Astrocyte of the cerebellum (primary cell): ENCODE results near the gene KRT38.
"Not testable (repeated sequence)": the region's sequence is repeated elsewhere in the genome, so short reads cannot be mapped to it uniquely, and the experiment has no call there.

Source experiments
- DNase-seq: peaks from one replicate; pipeline ENCODE4 v3.0.0-alpha.2; 2011; ENCODE audit warnings: low read depth
- H3K4me3 ChIP-seq: 2 replicates; pipeline ENCODE4 v1.5.1; 2011; ENCODE audit warnings: mild to moderate bottlenecking, low read depth, low read length, moderate library complexity
- in situ Hi-C: cut with HindIII; loops from 2 replicates; pipeline ENCODE4 v1.10.0; 2017; ENCODE audit warnings: low sequenced_read_pairs
- TF ChIP-seq, protein P1 (sequence below): IDR thresholded peaks from 2 replicates; pipeline ENCODE4 v1.5.1; 2012; ENCODE audit warnings: low read length, low read depth, moderate library complexity, mild to moderate bottlenecking; ENCODE audit errors: missing control alignments

Gene KRT38

DNA sequence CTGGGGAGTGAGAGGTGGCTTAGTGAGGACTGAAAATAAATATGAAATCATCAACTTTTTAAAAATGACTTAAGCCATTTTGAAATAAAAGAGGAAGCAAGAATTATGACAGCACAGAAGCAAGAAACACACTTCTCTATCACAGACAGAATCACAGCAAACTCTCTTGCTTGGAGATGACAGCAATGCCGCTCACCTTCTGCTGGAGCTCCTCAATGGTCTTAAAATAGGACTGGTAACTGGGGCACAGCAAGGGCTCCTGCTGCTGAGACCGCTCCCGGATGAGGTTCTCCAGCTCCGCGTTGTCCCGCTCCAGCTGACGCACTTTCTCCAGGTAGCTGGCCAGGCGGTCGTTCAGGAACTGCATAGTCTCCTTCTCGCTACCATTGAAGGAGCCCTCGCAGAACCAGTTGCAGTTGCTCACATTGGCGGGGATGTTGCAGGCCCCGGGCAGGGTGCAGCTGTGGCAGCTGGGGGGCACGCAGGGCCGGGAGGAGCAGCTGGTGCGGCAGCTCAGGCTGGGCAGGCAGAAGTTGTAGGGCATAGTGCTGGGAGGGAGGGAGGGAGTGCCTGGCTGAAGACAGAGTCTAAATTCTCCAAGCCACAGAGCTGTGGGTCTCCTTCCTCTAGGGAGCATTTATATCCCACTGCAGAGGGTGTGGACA lies 43.7 kb downstream of the KRT38 start, which contains the start of gene KRT31:
TSS of gene KRT31 (minus strand) at position 613 of the 665 bp plus-strand sequence. CDS start at position 544, 69 bp downstream.
- in situ Hi-C loops: no loop called here
- TF ChIP-seq, protein P1, sequence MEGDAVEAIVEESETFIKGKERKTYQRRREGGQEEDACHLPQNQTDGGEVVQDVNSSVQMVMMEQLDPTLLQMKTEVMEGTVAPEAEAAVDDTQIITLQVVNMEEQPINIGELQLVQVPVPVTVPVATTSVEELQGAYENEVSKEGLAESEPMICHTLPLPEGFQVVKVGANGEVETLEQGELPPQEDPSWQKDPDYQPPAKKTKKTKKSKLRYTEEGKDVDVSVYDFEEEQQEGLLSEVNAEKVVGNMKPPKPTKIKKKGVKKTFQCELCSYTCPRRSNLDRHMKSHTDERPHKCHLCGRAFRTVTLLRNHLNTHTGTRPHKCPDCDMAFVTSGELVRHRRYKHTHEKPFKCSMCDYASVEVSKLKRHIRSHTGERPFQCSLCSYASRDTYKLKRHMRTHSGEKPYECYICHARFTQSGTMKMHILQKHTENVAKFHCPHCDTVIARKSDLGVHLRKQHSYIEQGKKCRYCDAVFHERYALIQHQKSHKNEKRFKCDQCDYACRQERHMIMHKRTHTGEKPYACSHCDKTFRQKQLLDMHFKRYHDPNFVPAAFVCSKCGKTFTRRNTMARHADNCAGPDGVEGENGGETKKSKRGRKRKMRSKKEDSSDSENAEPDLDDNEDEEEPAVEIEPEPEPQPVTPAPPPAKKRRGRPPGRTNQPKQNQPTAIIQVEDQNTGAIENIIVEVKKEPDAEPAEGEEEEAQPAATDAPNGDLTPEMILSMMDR: no peak
- H3K4me3 ChIP-seq: no peak within 1 kb of the TSS
- DNase-seq: no peak

DNA sequence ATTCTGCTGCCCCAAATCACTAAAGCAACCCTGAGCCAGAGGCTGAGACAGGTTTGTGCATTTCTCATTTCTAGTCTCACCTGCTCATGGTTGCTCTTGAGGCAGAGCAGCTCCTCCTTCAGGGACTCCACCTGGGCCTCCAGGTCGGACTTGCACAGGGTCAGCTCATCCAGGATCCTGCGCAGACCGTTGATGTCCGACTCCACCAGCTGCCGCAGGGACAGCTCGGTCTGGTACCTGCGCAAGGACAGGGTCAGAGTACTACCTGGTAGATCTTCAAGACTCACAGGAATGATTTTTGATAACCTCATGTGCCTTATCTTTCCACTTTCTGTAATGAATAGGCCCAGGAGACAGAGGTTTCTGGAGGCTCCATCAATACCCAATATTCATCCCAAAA lies 44.4 kb downstream of the KRT38 start:
- TF ChIP-seq, protein P1: no peak
- in situ Hi-C loops: no loop called here
- H3K4me3 ChIP-seq: no peak overlapping the region
- DNase-seq: no peak

DNA sequence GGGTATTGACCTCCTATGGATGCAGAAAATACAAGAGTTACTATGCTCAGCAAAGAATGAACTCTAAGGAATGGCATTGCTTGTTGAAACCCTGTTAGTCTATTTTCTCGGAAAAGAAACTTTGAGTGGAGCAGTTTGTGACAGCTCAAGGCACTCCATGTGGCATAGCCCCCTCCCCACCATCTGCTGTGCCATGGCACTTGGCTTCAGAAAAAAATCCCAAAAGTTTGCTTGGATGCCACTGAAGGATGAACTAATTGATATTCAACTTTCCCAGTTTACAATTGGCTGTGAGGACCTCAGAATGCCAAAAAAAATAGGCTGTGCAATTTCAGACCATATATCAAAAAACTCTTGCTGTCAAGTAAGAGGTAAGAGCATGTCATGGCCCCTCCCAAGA lies 45.2 kb downstream of the KRT38 start:
- TF ChIP-seq, protein P1: no peak
- H3K4me3 ChIP-seq: no peak overlapping the region
- in situ Hi-C loops: no loop called here
- no peak for DNase-seq

DNA sequence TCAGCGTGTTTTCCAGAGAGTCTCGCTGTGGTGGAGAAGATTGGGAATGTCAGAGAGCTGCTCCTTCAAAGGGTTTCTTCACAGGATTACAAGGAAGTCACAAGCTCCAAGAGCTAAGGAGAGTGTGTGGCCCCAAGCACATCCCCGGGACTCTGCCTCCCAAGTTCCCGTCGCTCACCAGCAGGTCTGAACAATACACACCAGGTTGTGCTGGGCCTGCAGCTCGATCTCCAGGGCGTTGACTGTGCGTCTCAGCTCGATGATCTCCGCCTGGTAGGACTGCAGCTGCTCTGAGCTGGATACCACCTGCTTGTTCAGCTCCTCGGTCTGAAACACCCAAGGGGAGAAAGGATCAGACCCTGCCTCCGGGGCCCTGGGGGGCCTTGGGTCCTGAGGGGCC lies 45.7 kb downstream of the KRT38 start:
- in situ Hi-C loops, DNase-seq, H3K4me3 ChIP-seq: not testable (repeated sequence)

DNA sequence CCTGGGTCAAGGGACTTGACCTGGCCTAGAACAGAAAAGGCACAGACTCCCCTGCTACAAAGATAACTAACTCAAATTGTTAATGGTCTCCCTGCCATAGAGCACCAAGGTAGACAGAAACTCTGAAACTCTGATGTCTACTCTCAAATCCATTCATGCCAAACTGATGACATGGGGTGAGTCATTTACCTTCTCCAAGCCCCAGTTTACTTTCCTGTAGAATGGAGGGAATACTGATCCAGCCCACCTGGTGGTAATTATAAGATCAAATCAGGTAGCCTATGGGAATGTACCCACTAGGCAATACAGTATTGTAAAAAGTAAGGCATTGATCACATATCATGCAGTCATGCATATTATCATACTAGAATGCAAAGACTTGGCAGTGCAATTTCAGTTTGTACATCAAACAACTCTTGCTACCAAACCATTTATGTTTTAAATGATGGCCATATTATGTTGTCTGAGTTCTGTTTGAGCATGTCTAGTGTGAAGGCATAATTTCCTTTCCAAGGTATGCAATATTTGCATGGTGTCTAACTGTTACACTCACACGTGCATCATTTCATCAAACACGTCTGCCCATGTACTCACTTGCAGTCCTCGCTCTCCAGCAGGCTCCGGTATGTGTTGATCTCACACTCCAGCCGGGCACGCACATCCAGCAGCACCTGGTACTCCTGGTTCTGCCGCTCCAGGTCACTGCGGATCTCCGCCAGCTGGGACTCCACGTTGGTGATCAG lies 46.4 kb downstream of the KRT38 start:
- no peak overlapping the region for H3K4me3 ChIP-seq
- DNase-seq: no peak
- in situ Hi-C loops: no loop called here
- TF ChIP-seq, protein P1: no peak

DNA sequence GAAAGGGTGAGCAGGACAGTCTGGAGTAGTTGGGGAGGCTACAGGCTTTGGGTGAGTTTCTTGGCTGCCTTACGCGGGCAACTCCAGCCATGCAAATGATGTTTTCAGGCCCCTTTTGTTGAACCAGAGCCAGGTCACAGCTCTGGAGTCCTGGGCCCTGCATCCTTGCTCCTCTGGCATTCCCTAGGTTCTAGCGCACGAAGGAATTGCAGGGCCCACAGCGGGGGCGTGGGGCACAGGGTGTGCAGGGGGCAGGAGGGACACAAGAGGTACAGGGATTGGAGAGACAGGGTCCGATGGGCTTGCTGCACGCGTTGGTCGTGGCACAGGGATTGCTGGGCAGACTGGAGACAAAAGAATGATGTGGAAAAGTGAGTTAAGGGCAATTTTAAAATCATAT lies 47.0 kb downstream of the KRT38 start:
- TF ChIP-seq, protein P1: no peak
- DNase-seq: no peak
- H3K4me3 ChIP-seq: no peak overlapping the region
- in situ Hi-C loops: no loop called here

DNA sequence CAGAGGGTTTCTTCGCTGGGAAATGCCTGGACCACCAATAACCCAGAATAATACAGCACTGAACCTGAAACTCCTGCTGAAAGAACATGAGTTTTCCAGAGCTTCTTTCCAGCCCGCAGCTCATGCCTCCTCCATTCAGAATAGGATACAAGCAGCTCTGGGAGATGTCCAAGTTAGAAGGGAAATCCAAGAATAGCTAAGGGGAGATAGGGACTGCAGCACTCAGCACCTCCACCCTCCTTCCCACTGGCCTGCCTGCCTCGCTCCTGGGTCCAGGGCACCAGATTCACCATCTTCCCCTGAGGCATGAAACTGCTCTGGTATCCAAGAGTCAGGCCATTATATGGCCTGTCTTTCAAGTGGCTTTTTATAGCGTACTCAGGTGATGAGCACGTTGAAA lies 47.5 kb downstream of the KRT38 start:
- H3K4me3 ChIP-seq: no peak overlapping the region
- in situ Hi-C loops: no loop called here
- DNase-seq: no peak
- TF ChIP-seq, protein P1: no peak
